ENCODE measurements around the gene GKN1. TPM values are rescaled to one million over a fixed set of nuclear protein-coding genes. Genes with fewer than 3 reads are reported as not detected.

GKN1 gene
- total RNA-seq, 1 donor from 2014 or later = not detected

- TF ChIP-seq CTCF (IDR thresholded peaks at IDR 0.05) = peak; percentile 62
Measured at GRCh38 chr2:69026026-69026425, 51.6 kb downstream of the GKN1 start.

GRCh38 chr2:69026691-69027459 is 52.4 kb downstream of the GKN1 start:
- no peaks in the 10 kb centered on the region for H3K36me3 ChIP-seq
- DNase-seq (no peak), ATAC-seq (peak; percentile 29 to 34)
- intact Hi-C loops (cut with DNase I) = no loop called here
- no peak overlapping the region for H3K27ac ChIP-seq
- TF ChIP-seq CTCF (IDR thresholded peaks at IDR 0.05) = no peak
- no peaks in the 10 kb centered on the region for H3K9me3 ChIP-seq
- H3K4me1 ChIP-seq = no peaks in the 10 kb centered on the region
- H3K27me3 ChIP-seq (ENCODE audit: low read depth) = no peaks in the 10 kb centered on the region
- no peak overlapping the region for H3K4me3 ChIP-seq

More at GRCh38 chr2:69026026-69026425, 51.6 kb downstream of the GKN1 start:
- H3K27ac ChIP-seq = no peak overlapping the region
- H3K9me3 ChIP-seq = no peaks in the 10 kb centered on the region
- intact Hi-C loops (cut with DNase I) = no loop called here
- DNase-seq (no peak), ATAC-seq (peak; percentile 78 to 81)
- no peaks in the 10 kb centered on the region for H3K27me3 ChIP-seq (ENCODE audit: low read depth)
- no peaks in the 10 kb centered on the region for H3K36me3 ChIP-seq
- H3K4me3 ChIP-seq = no peak overlapping the region
- peaks cover under 1% of the 10 kb centered on the region for H3K4me1 ChIP-seq

Other genes starting within 250 kb of the GKN1 start
- 48.5 TPM for gene ARHGAP25, start 239.8 kb upstream of the GKN1 start, total RNA-seq
- 0.24 TPM for gene BMP10, start 103.2 kb upstream of the GKN1 start, total RNA-seq
- 53.3 TPM for gene GKN2, start 21.7 kb upstream of the GKN1 start, total RNA-seq
- gene ANTXR1, start 38.5 kb downstream of the GKN1 start, total RNA-seq = 54.3 TPM

Measured in lower lobe of right lung (tissue), 2 donors.